ENCODE results near the gene PRSS12.

DNA sequence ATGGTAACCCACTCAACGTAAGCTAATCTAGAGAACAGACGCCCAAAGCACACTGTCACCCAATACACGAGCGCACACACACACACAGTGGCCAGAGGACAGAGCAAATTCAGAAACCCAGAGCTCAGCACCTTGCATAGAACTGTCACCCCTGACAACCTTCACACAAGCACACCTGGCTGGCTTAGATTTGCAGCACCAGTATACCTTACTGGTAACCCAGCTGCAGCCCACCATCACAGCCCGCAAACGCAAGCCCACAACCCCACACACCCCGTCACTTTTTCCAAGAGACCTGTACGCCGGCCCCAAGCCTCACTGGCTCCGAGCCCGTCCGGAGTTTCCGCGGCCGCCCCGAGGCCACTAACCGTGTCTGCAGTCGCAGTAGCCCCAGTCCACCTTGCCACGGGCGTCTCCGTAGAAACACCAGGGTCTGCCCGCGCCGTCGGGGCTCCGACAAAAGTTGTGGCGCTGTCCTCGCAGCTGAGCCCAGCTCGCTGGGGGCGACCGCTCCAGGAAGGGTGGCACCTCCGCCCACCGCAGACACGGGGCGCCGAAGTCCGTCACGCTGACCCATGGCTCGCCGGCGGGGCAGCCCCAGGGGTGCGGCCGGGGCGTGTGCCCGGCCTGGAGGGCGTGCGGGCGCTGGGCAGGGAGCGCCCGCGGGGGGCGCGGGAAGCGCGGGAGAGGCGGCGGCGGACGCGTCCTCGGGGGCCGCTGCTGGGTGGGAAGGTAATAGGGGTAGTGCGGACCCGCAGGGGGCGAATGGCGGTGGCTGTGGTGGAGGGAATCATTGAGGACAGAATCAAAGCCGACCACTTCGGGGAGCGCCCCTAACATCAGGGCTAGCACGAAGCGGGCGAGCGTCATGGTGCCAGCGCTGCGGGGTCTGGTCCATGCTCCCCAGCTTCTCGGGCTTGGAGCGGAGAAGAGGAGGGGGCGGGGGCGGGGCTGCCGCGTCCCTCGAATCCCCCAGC is 664 bp downstream of the PRSS12 start:
- TF ChIP-seq CTCF (IDR thresholded peaks at IDR 0.05) (no peak), POLR2A (IDR thresholded peaks at IDR 0.05) (no peak)
